HepG2 (cell line): ENCODE data around the gene WARS2. TPM values are rescaled to one million over a fixed set of nuclear protein-coding genes. Genes with fewer than 3 reads are reported as not detected.

ENCODE experiments used
- ATAC-seq: fragments of 200-7000 bp; cut with Tn5 transposase; 3 replicates; pipeline ENCODE4 v1.9.1; 2020; ENCODE audit warnings: mild to moderate bottlenecking, moderate library complexity
- BruUV-seq: library from RNA; stranded (reverse); fragments of 400-500 nt; replicated peaks from 2 replicates; lab custom pipeline; 2021; lab: Mats Ljungman, UMichigan
- CTCF ChIA-PET: fragments of 300-600 bp; formaldehyde crosslinking; extraction: SDS; loops from one replicate; lab custom pipeline; 2021; ENCODE audit warnings: low total read pairs, inconsistent platforms, low intra/inter-chr PET ratio; lab: Yijun Ruan, JAX
- POLR2A ChIA-PET: fragments of 350-600 bp; sonication (Branson Sonifier 250); formaldehyde crosslinking; loops from one replicate; lab custom pipeline; 2020; ENCODE audit warnings: antibody characterized with exemption, inconsistent platforms; lab: Yijun Ruan, JAX
- DNase-seq: peaks from one replicate; pipeline ENCODE4 v3.0.0-alpha.2; 2015; ENCODE audit warnings: low spot score
- FAIRE-seq: peaks from 3 replicates; lab custom pipeline; 2011; peaks lifted over from hg19 to GRCh38; lab: Jason Lieb, UNC
- H2AFZ ChIP-seq: one replicate; pipeline ENCODE4 v1.6.1; 2011; ENCODE audit warnings: low read length, inconsistent platforms
- H3K27ac ChIP-seq: fragments of 300-600 bp; 3 replicates; pipeline ENCODE4 v1.8.0; 2011; ENCODE audit warnings: mixed run types, mild to moderate bottlenecking, mixed read lengths, low read length, inconsistent platforms; ENCODE audit not compliant: insufficient read depth; ENCODE audit errors: extremely low read length
- H3K27me3 ChIP-seq, 2 experiments: fragments of 200-600 bp in 1 of 2; 2 replicates in 1 of 2; 3 replicates in 1 of 2; pipeline versions ENCODE4 v1.6.0 to v1.8.0; 2011; ENCODE audit warnings: low read length in 2 of 2, mild to moderate bottlenecking in 2 of 2, moderate library complexity in 2 of 2, inconsistent platforms in 1 of 2; ENCODE audit not compliant: insufficient read depth in 2 of 2, control insufficient read depth in 1 of 2
- H3K36me3 ChIP-seq, 2 experiments: fragments of 200-600 bp in 1 of 2; replicated peaks in 1 of 2; 2 replicates in 1 of 2; 3 replicates in 1 of 2; pipeline versions ENCODE4 v1.5.1 to v1.8.0; 2011; ENCODE audit warnings: low read length in 2 of 2, inconsistent platforms in 1 of 2; ENCODE audit not compliant: insufficient read depth in 2 of 2, control insufficient read depth in 1 of 2
- H3K4me1 ChIP-seq: 2 replicates; pipeline ENCODE4 v1.5.1; 2012; ENCODE audit warnings: low read length, inconsistent platforms; ENCODE audit not compliant: insufficient read depth
- H3K4me2 ChIP-seq: 2 replicates; pipeline ENCODE4 v1.6.0; 2011; ENCODE audit warnings: low read depth, low read length, inconsistent platforms
- H3K4me3 ChIP-seq, 3 experiments: fragments of 200-600 bp in 1 of 3; sonication (generic), shearing (Covaris generic) in 1 of 3; replicated peaks in 1 of 3; 2 replicates each; pipeline ENCODE4 v1.5.1; 2011 to 2016; ENCODE audit warnings: low read length in 3 of 3, inconsistent platforms in 2 of 3, low read depth in 2 of 3, mild to moderate bottlenecking in 2 of 3, control low read depth in 1 of 3, mixed read lengths in 1 of 3; ENCODE audit not compliant: insufficient read depth in 1 of 3
- H3K79me2 ChIP-seq: one replicate; pipeline ENCODE4 v1.6.1; 2011; ENCODE audit warnings: low read length, inconsistent platforms; ENCODE audit not compliant: insufficient read depth
- H3K9ac ChIP-seq: 2 replicates; pipeline ENCODE4 v1.6.0; 2011; ENCODE audit warnings: mild to moderate bottlenecking, low read depth, low read length, inconsistent platforms; ENCODE audit not compliant: insufficient read depth
- H3K9me3 ChIP-seq: 2 replicates; pipeline ENCODE4 v1.5.1; 2012; ENCODE audit warnings: mild to moderate bottlenecking, low read length
- H4K20me1 ChIP-seq: 2 replicates; pipeline ENCODE4 v1.6.0; 2011; ENCODE audit warnings: inconsistent platforms, mild to moderate bottlenecking, low read length, moderate library complexity; ENCODE audit not compliant: insufficient read depth
- FOXK1 ChIP-seq: sonication (generic); formaldehyde crosslinking; IDR thresholded peaks from 2 replicates; pipeline ENCODE4 v1.4.0; 2020; ENCODE audit warnings: low read depth, missing genetic modification reagents, borderline replicate concordance
- MATR3 ChIP-seq: sonication (generic); formaldehyde crosslinking; IDR thresholded peaks from 2 replicates; pipeline ENCODE4 v1.4.0; 2020; ENCODE audit warnings: missing genetic modification reagents
- MAZ ChIP-seq, 2 experiments: sonication (generic) in 1 of 2; formaldehyde crosslinking in 1 of 2; IDR thresholded peaks; 2 replicates each; pipeline versions ENCODE4 v1.5.0 to v1.6.1; 2012 to 2020; ENCODE audit warnings: low read depth in 2 of 2, mild to moderate bottlenecking in 2 of 2, borderline replicate concordance in 1 of 2, improper control_type of control experiment in 1 of 2, low read length in 1 of 2, missing genetic modification reagents in 1 of 2, moderate library complexity in 1 of 2
- MXI1 ChIP-seq: IDR thresholded peaks from 3 replicates; pipeline ENCODE4 v1.6.1; 2012; ENCODE audit warnings: low read depth, low read length, inconsistent platforms, borderline replicate concordance
- MYC ChIP-seq: sonication (generic); formaldehyde crosslinking; IDR thresholded peaks from 2 replicates; pipeline ENCODE4 v1.9.0; 2021; ENCODE audit warnings: missing genetic modification reagents, borderline replicate concordance
- NFATC3 ChIP-seq: sonication (generic); formaldehyde crosslinking; IDR thresholded peaks from 2 replicates; pipeline ENCODE4 v1.5.1; 2020; ENCODE audit warnings: mild to moderate bottlenecking, missing genetic modification reagents
- NR1H2 ChIP-seq: sonication (generic); formaldehyde crosslinking; IDR thresholded peaks from 2 replicates; pipeline ENCODE4 v1.8.1; 2022; ENCODE audit warnings: low read depth, missing genetic modification reagents, borderline replicate concordance
- PAWR ChIP-seq: sonication (generic); formaldehyde crosslinking; IDR thresholded peaks from 2 replicates; pipeline ENCODE4 v1.4.0; 2020; ENCODE audit warnings: missing genetic modification reagents, mild to moderate bottlenecking, borderline replicate concordance
- PLRG1 ChIP-seq: fragments of 450-650 bp; conservative IDR thresholded peaks from 2 replicates; pipeline ENCODE4 v1.6.1; 2016
- TP53 ChIP-seq: sonication (generic); formaldehyde crosslinking; conservative IDR thresholded peaks from 2 replicates; pipeline ENCODE4 v1.4.0; 2020; ENCODE audit warnings: missing genetic modification reagents
- YEATS4 ChIP-seq: sonication (generic); formaldehyde crosslinking; IDR thresholded peaks from 2 replicates; pipeline ENCODE4 v1.4.0; 2020; ENCODE audit warnings: missing genetic modification reagents, borderline replicate concordance
- ZNF292 ChIP-seq: sonication (generic); formaldehyde crosslinking; IDR thresholded peaks from 2 replicates; pipeline ENCODE4 v1.8.1; 2022; ENCODE audit warnings: mild to moderate bottlenecking, low read depth, missing genetic modification reagents, borderline replicate concordance
- ZNF431 ChIP-seq: sonication (generic); formaldehyde crosslinking; IDR thresholded peaks from 2 replicates; pipeline ENCODE4 v1.9.0; 2022; ENCODE audit warnings: missing genetic modification reagents, low read depth, mild to moderate bottlenecking, borderline replicate concordance
- ZNF580 ChIP-seq: IDR thresholded peaks from 2 replicates; pipeline ENCODE4 v1.6.1; 2016; ENCODE audit warnings: low read depth, borderline replicate concordance
- ZNF780A ChIP-seq: sonication (generic); formaldehyde crosslinking; IDR thresholded peaks from 2 replicates; pipeline ENCODE4 v1.8.0; 2022; ENCODE audit warnings: mild to moderate bottlenecking, missing genetic modification reagents, moderate library complexity
- WGBS: methylation state at CpG from one replicate; pipeline ENCODE4 v1.1.6; 2017; ENCODE audit warnings: low lambda C conversion rate; 5-methylcytosine and 5-hydroxymethylcytosine counted together
- in situ Hi-C: cut with HindIII; loops from 2 replicates; pipeline ENCODE4 v1.10.0; 2017; ENCODE audit warnings: low pct_unique_long_range_greater_than_20kb; ENCODE audit not compliant: extremely low pct_ligation_motif_present
- intact Hi-C: fragments of 100-400 bp; cut with micrococcal nuclease; formaldehyde crosslinking; loops from one replicate; pipeline ENCODE4 v1.10.0; 2022; ENCODE audit not compliant: unreplicated experiment
- polyA plus RNA-seq, 8 experiments: library from polyadenylated mRNA; depleted of rRNA in 3 of 8; stranded (reverse) in 7 of 8; unstranded in 1 of 8; fragments of >200 nt; fragmentation: Illumina TruSeq in 4 of 8; extraction: Trizol in 4 of 8; gene quantifications; 2 replicates each; pipeline versions ENCODE4 v1.2.1 to v1.2.3, GENCODE V29; 2011 to 2016; ENCODE audit warnings: low read depth in 4 of 8, missing spikeins in 1 of 8, mixed read lengths in 1 of 8; ENCODE audit not compliant: insufficient read depth in 1 of 8
- total RNA-seq, 5 experiments: library from RNA; depleted of rRNA; stranded (reverse); fragments of >200 nt; fragmentation: Illumina TruSeq; extraction: Trizol; gene quantifications; 2 replicates each; pipeline ENCODE4 v1.2.3, GENCODE V29; 2016; ENCODE audit warnings: low read depth in 1 of 5

WARS2 gene
- total and polyA plus RNA-seq, 2 of the 13 experiments (the other 11 are each of a cell fraction or from before 2014, with no cell fraction given) = 12.4 to 18.8 TPM

DNA sequence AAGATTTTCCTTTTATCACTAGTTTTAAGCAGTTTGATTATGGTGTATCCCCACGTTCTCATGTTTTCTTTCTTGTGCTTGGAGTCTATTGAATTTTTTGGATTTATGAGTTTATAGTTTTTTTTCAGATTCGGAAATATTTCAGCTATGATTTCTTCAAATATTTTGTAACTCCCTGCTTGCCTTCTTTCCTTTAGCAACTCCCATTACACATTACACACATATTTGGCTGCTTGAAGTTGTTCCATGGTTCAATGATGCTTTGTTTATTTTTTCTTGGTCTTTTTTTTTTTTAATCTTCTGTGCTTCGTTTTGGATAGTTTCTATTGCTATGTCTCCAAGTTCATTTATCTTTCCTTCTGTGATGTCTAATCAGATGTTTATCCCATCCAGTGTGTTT lies 48.5 kb upstream of the WARS2 start:
- H3K27me3 ChIP-seq = no peaks in the 10 kb centered on the region
- intact Hi-C loops = no loop called here
- no peaks in the 10 kb centered on the region for H3K36me3 ChIP-seq
- ChIA-PET CTCF (no interaction called here), POLR2A (no interaction called here)
- H3K9ac ChIP-seq = no peak overlapping the region
- ATAC-seq (no peak), FAIRE-seq (no peak), DNase-seq (no peak)
- no TSS peak for BruUV-seq
- in situ Hi-C loops = no loop called here
- no peak for TF ChIP-seq NR1H2 (CRISPR knock-in tag)
- no peak for TF ChIP-seq MXI1
- no peak for TF ChIP-seq ZNF292 (CRISPR knock-in tag)
- TF ChIP-seq MYC (CRISPR knock-in tag) = no peak
- no peak for TF ChIP-seq PLRG1
- no peak for TF ChIP-seq ZNF580 (CRISPR knock-in tag)
- no peak for TF ChIP-seq YEATS4
- TF ChIP-seq NFATC3 (CRISPR knock-in tag) = no peak
- no peak for TF ChIP-seq FOXK1 (CRISPR knock-in tag)
- TF ChIP-seq ZNF780A = no peak
- no peak for TF ChIP-seq ZNF431
- no peak for TF ChIP-seq MATR3
- TF ChIP-seq TP53 (CRISPR knock-in tag) = no peak
- no peak for TF ChIP-seq PAWR (CRISPR knock-in tag)
- TF ChIP-seq MAZ (IDR thresholded peaks at IDR 0.05; ENCODE audit: borderline replicate concordance, low read depth, low read length) = no peak
- no peak for TF ChIP-seq MAZ (CRISPR knock-in tag; IDR thresholded peaks at IDR 0.05; ENCODE audit: low read depth)
- H3K27ac ChIP-seq = no peak overlapping the region
- H4K20me1 ChIP-seq = no peaks in the 10 kb centered on the region
- H3K79me2 ChIP-seq = no peaks in the 10 kb centered on the region
- H3K9me3 ChIP-seq = no peaks in the 10 kb centered on the region
- H3K4me2 ChIP-seq = no peak overlapping the region
- H3K4me1 ChIP-seq = no peaks in the 10 kb centered on the region
- H2AFZ ChIP-seq = no peak overlapping the region
- WGBS = 86% methylated on average over 3 of the region's 3 CpGs
- no peak overlapping the region for H3K4me3 ChIP-seq
